Liver (tissue), 3 donors: Measurements from ENCODE around the gene NBAS.

ENCODE experiments used
- CTCF ChIP-seq: fragments of 150-350 bp; IDR thresholded peaks from 2 replicates; pipeline ENCODE4 v1.5.1; 2017; ENCODE audit warnings: improper control_type of control experiment, low read depth, low read length; ENCODE audit not compliant: missing input control
- EGR1 ChIP-seq, 2 donors: IDR thresholded peaks; 2 replicates each; pipeline ENCODE4 v1.6.1; 2016 to 2018; ENCODE audit warnings: antibody characterized with exemption in 2 of 2, low read depth in 2 of 2
- FOXA1 ChIP-seq: IDR thresholded peaks from 2 replicates; pipeline ENCODE4 v1.6.1; 2016; ENCODE audit warnings: antibody characterized with exemption
- JUND ChIP-seq, 2 donors: IDR thresholded peaks; 2 replicates each; pipeline ENCODE4 v1.6.1; 2016; ENCODE audit warnings: antibody characterized with exemption in 2 of 2
- MAX ChIP-seq: IDR thresholded peaks from 2 replicates; pipeline ENCODE4 v1.6.1; 2016; ENCODE audit warnings: antibody characterized with exemption
- RAD21 ChIP-seq, 2 donors: IDR thresholded peaks; 2 replicates each; pipeline ENCODE4 v1.6.1; 2016; ENCODE audit warnings: antibody characterized with exemption in 2 of 2, mild to moderate bottlenecking in 2 of 2
- REST ChIP-seq: IDR thresholded peaks from 2 replicates; pipeline ENCODE4 v1.6.1; 2016; ENCODE audit warnings: antibody characterized with exemption, mild to moderate bottlenecking
- YY1 ChIP-seq: IDR thresholded peaks from 2 replicates; pipeline ENCODE4 v1.6.1; 2016; ENCODE audit warnings: antibody characterized with exemption, mild to moderate bottlenecking
- ZBTB33 ChIP-seq: IDR thresholded peaks from 2 replicates; pipeline ENCODE4 v1.6.1; 2016; ENCODE audit warnings: antibody characterized with exemption
- donor health status: healthy.
- donor health status: healthy.

GRCh38 chr2:15531095-15531854 is 29.9 kb downstream of the NBAS start:
- TF ChIP-seq CTCF (no peak), JUND (IDR thresholded peaks at IDR 0.05) (no peak), ZBTB33 (no peak), RAD21 (IDR thresholded peaks at IDR 0.05) (no peak), FOXA1 (no peak), EGR1 (IDR thresholded peaks at IDR 0.05; ENCODE audit: low read depth in 2 of 2) (no peak), YY1 (no peak), REST (no peak), MAX (no peak)
